ENCODE results near the gene IKBKE.

The IKBKE gene

DNA sequence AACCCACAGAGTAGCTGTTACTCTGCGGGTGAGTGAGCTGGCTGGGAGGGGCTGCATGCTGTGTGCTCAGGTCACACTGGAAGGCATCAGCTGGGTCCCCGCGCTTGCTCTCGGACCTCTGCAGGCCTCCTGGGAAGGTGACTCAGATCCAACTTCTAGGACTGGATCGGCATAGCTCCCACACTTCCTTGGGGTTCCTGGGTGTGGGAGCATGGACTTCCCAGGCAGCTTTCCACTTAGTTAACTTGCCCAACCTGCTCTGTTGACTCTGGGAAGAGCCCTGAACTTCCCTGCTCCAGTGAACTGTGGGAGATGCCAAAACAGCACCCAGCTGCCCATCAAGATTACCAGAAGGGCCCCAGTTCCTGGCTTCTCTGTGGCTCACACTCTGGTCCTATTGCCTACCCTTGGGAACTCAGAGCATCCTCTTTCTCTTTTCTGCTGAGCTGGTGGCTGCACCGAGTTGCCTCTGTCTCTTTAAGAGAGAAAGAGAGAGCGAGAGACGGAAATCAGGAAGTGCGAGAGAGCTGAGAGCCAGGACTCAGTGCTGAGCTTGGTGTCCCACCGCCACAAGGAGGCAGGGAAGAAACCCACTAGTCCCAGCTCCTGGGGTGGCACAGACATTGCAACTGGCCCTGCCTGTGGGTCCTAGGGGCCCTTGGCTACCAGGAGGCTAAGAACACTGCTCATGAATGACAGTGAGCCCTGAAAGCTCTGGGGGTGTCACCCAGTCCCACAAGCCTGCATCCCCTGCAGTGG, at the start of gene IKBKE:
TSS of gene IKBKE (plus strand) at position 544 of the 759 bp plus-strand sequence. CDS start 2,752 bp downstream, outside the sequence.
- DNase-seq: peak; percentile 29

DNA sequence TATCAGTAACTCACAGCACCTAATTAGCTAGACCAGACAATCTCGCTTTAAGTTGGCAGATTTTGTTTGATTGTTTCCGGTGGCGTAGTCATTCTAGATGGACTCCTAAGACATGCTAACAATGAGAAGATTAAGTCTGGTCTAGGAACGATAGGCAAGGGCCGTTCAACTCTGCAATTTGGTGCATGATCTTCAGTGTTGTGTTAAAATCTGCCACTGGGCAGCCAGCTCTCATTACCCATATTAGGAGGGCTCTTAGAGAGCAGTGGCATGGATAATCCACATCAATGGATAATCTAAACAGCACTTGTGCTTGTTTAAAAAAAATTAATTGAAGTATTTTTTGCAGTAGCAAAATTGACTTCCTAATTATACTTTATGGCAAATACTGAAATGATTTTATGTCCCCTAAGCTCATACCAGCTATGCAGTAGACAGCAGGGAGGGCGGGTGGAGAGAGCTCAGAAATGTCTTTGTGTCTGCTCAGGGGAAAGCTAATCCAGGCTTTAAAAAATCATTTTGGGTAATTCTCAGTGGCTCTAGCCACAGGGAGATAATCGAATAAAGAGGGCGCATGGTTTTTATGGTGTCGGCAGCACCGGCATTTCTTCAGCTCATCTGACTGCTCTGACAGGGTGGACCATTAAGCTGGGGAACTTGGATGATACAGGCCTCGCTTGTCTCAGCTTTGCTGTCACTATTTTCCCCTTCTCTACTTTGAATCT, 48.5 kb upstream of the IKBKE start:
- DNase-seq: no peak

DNA sequence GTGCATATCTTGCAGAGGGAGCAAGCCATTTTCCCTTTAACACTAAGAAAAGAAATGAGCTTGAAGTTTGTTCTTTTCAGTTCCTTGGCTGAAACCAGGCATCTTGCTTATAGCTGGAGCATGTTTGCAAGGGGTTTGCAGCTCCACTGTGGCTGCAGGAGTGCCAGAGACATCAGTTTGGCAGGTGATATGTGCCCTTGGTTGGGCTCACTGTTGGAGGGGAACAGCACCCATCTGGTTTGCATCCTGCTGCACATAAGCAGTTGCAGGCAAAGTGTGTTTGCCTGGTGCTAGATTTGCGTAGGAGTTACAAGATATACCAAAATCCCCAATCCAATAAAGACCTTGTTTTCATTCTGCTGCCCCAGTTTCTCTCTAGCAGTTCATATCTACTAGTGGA, 47.8 kb upstream of the IKBKE start:
- DNase-seq: no peak

DNA sequence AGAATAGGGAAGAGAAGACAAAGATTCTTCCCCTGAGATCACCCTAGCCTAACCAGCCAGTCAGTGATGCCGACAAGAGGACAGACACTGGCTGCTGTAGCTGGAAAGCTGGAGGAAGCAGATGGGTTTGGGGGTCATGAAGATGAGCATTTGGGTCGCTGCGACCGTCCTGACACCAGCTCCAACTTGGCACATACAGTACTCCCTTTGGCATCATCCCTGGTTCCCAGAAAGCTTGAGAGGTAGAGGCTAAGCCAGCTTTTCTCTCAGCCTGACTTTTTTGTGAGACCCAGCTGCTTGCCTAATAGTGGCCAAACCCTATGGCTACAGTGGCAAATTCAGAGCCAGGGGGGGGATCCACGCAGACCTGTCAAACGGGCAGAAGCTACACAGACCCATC, 43.0 kb upstream of the IKBKE start:
- no peak for DNase-seq

DNA sequence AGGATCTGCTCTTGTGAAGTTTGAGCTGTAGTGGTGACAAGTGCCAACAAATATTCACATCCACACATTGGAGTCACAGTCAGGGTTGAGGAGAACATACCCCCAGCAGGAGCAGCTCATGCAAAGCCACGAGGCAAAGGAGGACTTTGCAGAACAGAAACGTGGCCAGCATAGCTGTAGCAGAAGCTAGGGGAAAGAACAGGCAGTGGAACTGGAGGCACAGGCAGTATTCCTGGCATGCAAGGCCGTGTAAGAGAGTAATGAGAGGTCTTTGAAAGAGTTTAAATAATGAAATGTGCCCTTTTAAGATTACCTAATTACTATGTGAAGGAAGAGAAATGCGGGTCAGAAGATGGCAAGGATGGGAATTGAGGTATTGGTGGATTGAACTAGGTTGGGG, 40.9 kb upstream of the IKBKE start:
- DNase-seq: no peak

DNA sequence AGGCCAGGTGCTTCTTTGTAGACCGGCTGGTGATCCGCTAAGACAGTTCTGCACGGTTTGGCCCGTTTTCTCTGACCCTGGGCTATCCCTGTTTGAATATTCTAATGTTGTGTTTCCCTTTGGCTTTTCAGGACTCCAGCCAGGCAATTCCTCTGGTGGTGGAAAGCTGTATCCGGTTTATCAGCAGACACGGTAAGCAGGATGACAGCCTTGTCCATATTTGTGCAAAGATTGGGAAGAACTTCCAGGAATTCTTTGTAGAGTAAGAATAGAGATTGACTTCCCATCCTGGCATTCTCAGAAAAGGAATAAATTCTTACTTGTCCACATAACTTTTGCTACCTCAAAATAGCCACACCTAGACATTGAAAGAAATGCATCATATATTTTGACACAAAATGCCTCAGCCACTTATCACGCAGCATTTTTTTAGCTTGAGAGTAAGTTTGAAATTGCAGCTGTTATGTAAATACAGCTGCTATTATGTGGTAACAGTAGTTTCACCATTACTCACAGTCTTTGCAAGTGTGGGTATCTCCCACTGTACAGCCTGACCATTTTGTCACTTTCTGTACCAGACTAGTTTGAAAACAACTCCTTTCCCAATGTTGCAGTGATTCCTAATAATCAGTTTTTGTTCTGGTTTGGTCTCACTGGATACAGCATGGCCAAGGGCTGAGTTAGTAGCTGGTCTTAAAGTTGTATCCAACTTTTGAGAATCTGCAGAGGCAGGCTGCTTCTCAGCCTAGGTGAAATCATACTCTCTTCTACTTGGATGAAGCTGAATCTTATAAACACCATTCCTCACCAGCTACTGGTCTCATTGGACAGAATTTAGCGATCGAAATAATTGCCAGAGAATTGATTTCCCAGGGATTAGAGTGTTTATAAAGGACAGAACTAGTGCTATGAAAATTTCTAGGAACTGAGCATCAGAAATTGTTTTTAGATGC, 40.0 kb upstream of the IKBKE start:
- no peak for DNase-seq

DNA sequence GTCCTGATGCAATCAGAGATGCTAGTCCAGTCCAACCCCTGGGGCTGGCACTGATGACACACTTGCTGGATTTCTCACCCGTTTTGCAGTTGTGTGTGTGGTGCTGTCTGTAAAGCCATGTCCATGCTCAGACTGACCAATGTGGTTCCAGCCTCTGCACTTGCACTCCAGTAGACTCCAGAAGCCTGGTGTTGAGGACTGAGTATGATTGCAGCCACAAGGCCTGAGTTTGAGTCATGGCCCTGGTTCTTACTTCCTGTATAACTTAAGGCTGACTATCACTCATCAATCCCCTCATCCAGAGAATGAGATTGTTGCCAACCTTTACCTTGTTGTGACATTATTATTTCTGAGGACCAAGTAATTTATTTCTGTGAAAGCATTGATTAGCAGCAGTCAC, 34.8 kb upstream of the IKBKE start:
- no peak for DNase-seq

DNA sequence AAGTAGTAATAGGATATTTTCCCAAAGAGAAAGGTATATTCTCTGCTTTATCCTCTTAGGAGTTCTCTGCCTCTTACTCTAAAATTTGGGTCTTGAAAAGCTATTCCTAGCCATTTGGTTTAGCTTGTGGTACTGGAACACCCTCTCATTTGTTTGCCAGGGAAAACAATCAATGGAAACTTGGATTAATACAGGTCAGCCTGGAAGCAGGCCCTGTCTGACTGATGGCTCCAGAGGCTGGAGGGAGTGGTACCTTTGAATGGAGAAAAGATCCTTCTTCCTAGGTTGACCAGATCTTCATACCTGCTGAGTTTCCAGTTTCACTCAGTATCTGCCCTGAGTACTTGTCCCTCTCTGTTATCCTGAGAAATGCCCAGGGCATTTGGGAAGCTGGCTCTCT, 31.7 kb upstream of the IKBKE start:
- DNase-seq: no peak

DNA sequence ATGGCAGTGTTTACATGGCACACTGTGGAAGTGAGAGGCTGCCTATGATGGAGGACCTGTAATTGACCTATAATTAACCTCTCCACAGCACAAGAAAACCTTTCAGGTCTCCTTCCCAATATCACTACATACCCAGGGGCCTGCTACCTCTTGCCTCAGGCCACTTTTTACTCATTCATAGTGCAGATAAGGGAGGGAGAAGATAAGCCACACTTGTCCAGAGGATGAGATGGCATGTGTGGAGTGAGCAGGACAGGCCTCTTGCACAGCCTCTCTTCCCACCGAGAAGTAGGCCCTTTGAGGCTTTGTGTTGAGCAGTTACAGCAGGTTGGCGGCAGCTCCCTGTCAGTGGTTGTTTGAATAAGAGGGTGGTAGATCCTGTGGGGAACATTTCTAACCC, 31.1 kb upstream of the IKBKE start:
- DNase-seq: no peak

DNA sequence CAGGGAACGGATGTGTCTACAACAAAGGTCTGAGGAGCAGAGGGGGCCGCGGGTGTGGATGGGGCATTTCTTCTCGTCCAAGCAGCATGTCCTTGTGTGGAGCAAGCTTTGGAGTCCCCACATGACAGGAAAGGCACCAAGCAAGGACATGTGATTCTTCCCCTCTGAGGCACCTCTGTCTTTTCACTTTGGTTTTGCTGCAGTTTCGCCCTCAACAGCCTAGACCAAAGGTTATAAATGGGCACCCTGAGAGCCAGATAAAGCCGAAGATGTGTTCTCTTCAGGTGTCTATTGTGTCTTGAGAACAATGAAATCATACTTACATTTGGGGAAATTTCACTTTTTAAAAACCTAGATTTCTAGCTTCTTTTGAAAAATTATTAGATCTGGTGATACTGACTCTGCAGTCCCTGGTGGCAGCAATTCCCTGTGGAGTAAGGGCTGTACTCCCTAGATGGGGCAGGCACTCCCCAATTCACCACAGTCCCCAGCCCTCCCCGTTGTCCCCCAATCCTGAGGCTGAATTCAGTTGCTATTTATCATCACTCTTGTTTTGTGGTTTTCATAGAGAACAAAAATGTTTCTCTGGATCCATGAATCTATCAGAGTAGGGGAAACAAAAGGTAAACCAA, 28.8 kb upstream of the IKBKE start:
- no peak for DNase-seq

DNA sequence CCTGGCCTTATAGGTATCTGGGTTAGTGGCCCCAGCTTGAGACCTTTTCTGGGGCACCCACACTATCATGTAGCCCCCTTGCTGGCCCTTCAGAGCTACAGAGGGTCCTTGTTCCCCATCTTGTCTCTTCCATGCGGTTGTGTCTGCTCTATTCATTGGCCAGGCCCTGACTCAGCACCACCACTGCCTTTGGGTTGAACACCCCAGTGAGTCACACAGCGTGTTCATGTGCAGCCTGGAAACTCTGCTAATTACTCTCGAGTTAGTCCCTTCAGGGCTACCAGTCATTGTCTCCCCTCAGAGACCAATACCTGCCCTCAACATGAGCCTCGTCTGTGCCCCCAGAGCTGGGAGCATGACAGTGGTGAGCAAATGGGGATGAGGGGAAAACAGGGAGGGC, 28.2 kb upstream of the IKBKE start:
- no peak for DNase-seq

DNA sequence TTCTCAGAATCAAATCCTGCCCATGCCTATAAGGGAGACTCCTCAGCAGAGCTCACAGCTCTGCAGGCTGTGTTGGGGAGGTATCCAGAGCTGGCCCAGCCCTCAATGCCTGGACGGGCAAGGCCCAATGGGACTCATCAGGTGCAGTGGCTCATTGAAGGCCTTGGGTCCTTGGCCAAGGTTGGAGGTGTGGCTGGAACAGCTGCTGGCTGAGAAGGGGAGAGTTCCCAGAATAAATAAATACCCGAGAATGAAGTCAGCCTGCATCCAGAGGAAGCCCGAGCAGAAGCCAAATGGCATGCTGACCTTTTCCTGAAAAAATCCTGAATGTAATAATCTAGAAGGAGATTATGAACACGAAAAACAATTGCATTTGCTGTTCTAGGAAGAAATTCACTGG, 25.2 kb upstream of the IKBKE start:
- DNase-seq: no peak

DNA sequence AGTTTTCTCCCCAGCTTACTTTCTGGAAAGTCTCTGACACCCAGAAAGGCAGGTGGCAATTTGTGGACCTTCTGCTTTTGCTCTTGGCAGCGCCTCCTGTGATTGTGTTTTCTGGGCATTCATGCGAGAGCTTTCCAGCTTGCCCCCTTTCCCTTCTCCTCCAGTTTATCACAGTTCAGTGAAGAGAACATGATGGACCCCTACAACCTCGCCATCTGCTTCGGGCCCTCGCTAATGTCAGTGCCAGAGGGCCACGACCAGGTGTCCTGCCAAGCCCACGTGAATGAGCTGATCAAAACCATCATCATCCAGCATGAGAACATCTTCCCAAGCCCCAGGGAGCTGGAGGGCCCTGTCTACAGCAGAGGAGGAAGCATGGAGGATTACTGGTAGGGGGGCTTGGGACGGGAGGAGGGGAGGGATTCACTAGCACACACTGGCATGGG, 24.3 kb upstream of the IKBKE start:
- DNase-seq: no peak

DNA sequence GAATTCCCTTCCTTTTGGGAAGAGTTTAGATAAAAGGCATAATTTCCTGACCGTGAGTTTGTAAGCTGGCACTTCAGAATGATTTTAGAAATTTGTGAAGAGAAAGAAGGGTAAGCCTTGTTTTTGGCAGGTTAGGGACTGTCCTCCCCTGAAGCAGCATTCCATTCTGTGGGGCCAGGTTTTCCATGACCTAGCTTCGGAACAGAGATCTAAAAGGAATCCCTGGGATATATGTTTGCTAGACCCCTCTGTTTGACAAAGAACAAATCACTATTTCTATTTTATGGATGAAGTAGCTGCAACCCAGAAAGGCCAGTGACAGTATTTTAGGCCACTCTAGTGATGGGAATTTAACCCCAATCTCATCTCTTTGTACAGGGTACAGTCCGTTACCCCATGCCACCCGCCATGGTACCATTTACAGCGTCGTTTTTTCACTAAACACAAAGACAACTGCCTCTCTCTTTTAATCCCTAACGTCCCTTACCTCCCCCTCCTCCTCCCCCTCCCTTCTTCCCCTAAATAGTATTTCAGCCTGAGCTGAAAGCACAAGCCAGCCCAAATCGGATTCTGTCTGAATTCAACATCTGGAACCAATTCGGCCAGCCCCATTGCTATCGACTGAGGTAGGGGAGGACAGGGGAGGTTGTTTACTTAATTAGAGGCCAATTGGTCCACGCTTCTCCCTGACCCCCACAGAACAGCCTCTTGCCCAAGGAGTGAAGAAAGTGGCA, 23.4 kb upstream of the IKBKE start:
- DNase-seq: no peak

DNA sequence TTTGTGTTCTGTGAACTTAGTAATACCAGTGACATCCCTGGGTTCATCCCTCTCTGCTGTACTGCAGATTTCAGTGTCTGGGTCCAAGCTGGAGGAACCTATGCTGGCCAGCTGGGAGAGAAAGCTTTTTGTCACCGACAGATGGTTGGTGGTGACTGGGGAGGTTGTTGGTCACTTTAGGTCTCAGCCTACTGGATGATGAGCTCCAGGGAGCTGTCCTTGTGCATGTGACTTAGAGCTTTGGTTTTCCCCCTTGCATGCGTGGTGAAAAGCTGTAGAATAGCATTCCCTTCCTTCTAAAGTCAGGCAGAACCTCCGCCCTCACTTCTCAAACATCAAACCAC, 22.9 kb upstream of the IKBKE start:
- DNase-seq: no peak

DNA sequence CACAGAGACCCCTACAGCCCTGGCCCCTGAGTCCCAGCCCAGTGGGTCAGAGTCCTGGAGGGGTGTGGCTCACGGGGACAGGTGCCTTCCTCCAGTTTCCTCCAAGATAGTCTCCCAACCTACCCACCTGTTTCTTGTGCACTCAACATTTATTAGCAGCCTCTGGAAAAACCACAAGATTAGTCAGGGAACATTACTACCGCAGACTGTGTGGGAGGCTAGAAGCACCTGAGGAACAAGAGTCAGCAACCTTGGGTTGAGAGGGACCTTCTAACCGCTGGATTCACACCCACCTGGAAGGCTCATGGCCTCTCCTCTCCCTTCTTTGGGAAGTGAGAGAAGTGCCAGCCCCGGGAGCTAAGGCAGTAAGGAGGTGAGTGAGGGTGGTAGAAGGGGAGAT, 22.5 kb upstream of the IKBKE start:
- no peak for DNase-seq

DNA sequence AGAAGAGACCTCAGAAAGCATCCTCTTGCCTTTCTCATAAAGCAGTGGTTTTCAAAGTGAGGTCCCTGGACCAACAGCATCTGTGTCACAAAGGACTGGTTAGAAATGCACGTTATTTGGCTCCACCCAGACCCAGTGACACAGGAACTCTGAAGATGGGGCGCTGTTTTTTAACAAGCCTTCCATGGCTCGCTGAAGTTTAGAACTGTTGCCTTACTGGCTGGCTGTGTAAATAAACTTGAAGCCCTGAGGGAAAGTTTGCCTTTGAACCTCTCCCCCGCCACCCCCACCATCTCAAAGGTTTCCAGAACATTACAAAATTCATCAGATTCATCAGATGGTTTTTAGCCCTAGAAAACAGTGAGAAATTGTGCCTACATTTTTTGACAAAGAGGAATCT, 21.8 kb upstream of the IKBKE start:
- no peak for DNase-seq

DNA sequence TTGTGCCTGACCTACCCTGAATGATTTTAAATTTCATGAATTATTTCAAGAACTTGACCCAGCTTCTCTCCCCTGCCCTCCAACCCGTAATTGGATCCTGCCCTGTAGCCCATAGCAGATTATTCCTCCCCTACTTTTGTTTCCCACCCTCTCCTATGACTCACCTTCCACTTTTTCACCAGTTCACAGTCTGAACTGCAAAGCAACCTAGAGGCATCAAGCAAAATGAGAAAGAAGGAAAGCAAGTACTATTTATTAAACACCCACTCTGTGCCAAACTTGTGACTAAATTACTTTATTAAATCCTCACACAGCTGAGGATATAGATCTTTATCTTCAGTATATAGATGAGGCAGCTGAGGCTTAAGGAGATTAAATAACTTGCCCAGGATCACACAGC, 20.7 kb upstream of the IKBKE start:
- DNase-seq: no peak

DNA sequence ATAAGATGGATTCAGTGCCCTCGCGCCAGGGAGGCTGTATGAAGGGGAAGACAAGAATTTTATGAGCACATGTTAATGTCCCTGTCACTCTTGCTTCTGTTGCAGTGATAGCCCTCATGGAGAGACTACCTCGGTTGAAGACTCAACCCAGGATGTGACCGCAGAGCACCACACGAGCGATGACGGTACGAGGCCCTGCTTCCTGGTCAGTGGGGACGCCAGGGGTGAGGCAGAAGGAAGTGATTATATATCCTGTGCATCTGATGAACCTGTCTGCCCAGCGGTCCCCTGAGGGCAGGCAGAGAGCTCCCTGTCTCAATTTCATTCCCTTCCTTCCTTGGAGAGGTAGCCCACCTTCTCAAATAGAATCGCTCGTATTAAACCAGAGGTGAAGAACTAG, 20.0 kb upstream of the IKBKE start:
- DNase-seq: no peak

DNA sequence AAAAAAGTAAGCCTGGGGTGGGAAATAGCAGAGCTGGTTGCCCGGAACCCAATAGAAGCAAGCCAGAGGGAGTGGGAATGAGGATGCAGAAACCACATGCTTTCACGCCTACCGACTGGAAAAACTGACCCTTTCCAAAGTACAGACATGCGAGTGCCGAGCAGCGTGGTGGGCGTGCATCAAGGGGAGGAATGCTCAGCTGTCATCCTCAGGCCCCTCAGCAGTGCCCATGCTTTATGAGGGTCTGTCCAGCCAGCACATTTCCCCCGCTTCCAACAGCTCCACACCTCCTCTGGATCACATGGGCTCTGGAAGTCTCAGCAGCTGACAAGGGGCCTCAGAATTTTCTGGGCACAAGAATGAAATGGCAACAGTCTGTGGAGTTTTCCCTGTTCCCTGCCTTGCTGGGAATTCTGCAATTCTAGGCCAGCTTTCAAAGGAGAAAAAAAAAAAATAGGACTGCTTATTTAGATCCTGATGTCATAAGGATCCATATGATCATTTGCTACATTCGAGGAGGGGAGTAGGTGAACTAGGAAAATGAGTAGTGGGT, 19.1 kb upstream of the IKBKE start:
- no peak for DNase-seq

DNA sequence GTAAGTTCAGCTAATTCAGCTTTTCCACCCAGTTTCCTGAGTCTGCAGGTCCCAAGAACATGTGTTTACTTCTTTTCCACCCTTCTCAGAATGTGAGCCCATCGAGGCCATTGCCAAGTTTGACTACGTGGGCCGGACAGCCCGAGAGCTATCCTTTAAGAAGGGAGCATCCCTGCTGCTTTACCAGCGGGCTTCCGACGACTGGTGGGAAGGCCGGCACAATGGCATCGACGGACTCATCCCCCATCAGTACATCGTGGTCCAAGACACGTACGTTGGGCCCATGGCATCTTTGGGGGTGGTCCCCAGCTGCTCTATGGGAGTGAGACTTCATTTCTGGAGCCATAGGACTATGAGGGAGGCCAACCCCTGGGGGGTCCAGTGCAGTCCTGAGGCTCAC, 17.2 kb upstream of the IKBKE start:
- no peak for DNase-seq

DNA sequence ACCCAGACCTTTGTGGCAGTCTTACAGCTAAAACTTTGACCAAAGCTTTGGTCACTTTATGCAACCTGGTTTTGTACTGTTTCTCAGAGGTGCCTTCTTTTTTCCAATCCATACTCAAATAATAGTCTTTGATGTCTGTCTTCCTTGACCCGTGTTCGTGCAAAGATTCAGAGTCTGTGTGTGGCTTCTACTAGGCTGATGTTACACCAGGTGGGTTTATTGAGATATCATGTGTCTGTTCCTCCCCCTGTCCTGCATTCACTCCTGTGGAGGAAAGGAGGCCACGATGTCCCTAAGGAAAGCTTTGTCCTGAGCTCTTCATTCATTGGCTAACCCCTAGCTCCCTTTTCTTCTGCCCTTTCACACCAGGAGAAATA, 15.0 kb upstream of the IKBKE start:
- no peak for DNase-seq

Measured in stimulated activated CD4-positive, alpha-beta T cell treated with anti-CD3 and anti-CD28 coated beads, Interleukin-4, amount 100 ng/mL, for 4 hours (primary cell).